Gastroesophageal sphincter (tissue), 4 donors: ENCODE results near the gene CDKN3. TPM values are rescaled to one million over a fixed set of nuclear protein-coding genes. Genes with fewer than 3 reads are reported as not detected.

Source experiments
- ATAC-seq: fragments of 150-250 bp; one replicate; pipeline ENCODE4 v1.9.1; 2016; ENCODE audit warnings: mild to moderate bottlenecking, moderate library complexity
- H3K27ac ChIP-seq, 4 donors: fragments of 200-600 bp; sonication (generic) in 3 of 4; 1 replicate in 3 of 4; 2 replicates in 1 of 4; pipeline ENCODE4 v1.5.1; 2016 to 2019
- H3K27me3 ChIP-seq: fragments of 200-600 bp; sonication (generic); one replicate; pipeline ENCODE4 v1.5.1; 2019
- H3K36me3 ChIP-seq, 2 donors: fragments of 200-600 bp; sonication (generic); one replicate each; pipeline ENCODE4 v1.5.1; 2019; ENCODE audit warnings: control low read depth in 1 of 2
- H3K4me1 ChIP-seq, 3 donors: fragments of 200-600 bp; sonication (generic); 1 replicate in 2 of 3; 2 replicates in 1 of 3; pipeline ENCODE4 v1.5.1; 2016 to 2019; ENCODE audit warnings: control low read depth in 2 of 3
- H3K4me3 ChIP-seq, 2 donors: fragments of 200-600 bp; sonication (generic); one replicate each; pipeline ENCODE4 v1.5.1; 2019; ENCODE audit warnings: mild to moderate bottlenecking in 1 of 2, moderate library complexity in 1 of 2
- H3K9me3 ChIP-seq, 3 donors: fragments of 200-600 bp; sonication (generic); one replicate each; pipeline ENCODE4 v1.5.1; 2017 to 2019; ENCODE audit warnings: control low read depth in 2 of 3
- CTCF ChIP-seq, 4 experiments: fragments of 200-600 bp in 2 of 4; fragments of 450-650 bp in 2 of 4; sonication (generic) in 1 of 4; IDR thresholded peaks; one replicate each; pipeline ENCODE4 v1.5.1; 2017 to 2019; ENCODE audit warnings: antibody characterized with exemption in 4 of 4, mild to moderate bottlenecking in 2 of 4, moderate library complexity in 2 of 4
- EP300 ChIP-seq: sonication (generic); formaldehyde crosslinking; IDR thresholded peaks from one replicate; pipeline ENCODE4 v1.6.1; 2017; ENCODE audit warnings: antibody characterized with exemption, mild to moderate bottlenecking
- POLR2A ChIP-seq, 2 donors: fragments of 450-650 bp; IDR thresholded peaks; one replicate each; pipeline ENCODE4 v1.6.1; 2017; ENCODE audit warnings: antibody characterized with exemption in 2 of 2, mild to moderate bottlenecking in 2 of 2, moderate library complexity in 1 of 2
- POLR2AphosphoS5 ChIP-seq: sonication (generic); formaldehyde crosslinking; IDR thresholded peaks from one replicate; pipeline ENCODE4 v1.6.1; 2017; ENCODE audit warnings: antibody characterized with exemption
- WGBS, 2 donors: methylation state at CpG; one replicate each; pipeline ENCODE4 v1.1.5; 2018; ENCODE audit warnings: low coverage in 1 of 2; 5-methylcytosine and 5-hydroxymethylcytosine counted together
- total RNA-seq, 4 donors: library from RNA; depleted of rRNA; stranded (reverse); fragments of >200 nt; gene quantifications; one replicate each; pipeline ENCODE4 v1.1.0, GENCODE V29; 2016

The CDKN3 gene
- total RNA-seq, 4 donors from 2014 or later: 2.0 to 3.1 (median 3.0) TPM; not detected in 1

- no peak overlapping the region for H3K4me3 ChIP-seq
- H3K27me3 ChIP-seq: peaks cover 2% of the 10 kb centered on the region
- peaks cover 0 to 20% (median 6%) of the 10 kb centered on the region in 3 donors for H3K4me1 ChIP-seq
- 25 to 33% methylated on average over 2 of the region's 2 CpGs for WGBS, 2 donors
- H3K27ac ChIP-seq: peak overlapping the region in 3 of 4 donors; percentile 20 to 50 (median 45)
- H3K9me3 ChIP-seq: no peaks in the 10 kb centered on the region
- TF ChIP-seq EP300 (no peak), POLR2AphosphoS5 (no peak), CTCF (IDR thresholded peaks at IDR 0.05) (no peak), POLR2A (IDR thresholded peaks at IDR 0.05) (no peak)
- no peak for ATAC-seq
- no peaks in the 10 kb centered on the region for H3K36me3 ChIP-seq
These were observed 47.1 kb upstream of the CDKN3 start for GRCh38 chr14:54349713-54350112.

GRCh38 chr14:54350203-54350602 is 46.6 kb upstream of the CDKN3 start:
- Histone ChIP-seq H3K36me3 (no peaks in the 10 kb centered on the region), H3K9me3 (no peaks in the 10 kb centered on the region), H3K27me3 (peaks cover 2% of the 10 kb centered on the region), H3K4me1 (peaks cover 0 to 20% (median 6%) of the 10 kb centered on the region in 3 donors), H3K27ac (peak overlapping the region in 1 of 4 donors; percentile 20), H3K4me3 (no peak overlapping the region)
- WGBS, 2 donors: 4 to 12% methylated on average over 3 of the region's 3 CpGs
- TF ChIP-seq POLR2AphosphoS5: peak; percentile 62
- TF ChIP-seq POLR2A (IDR thresholded peaks at IDR 0.05): no peak
- ATAC-seq: peak; percentile 21

- H3K36me3 ChIP-seq: no peaks in the 10 kb centered on the region
- H3K4me1 ChIP-seq: peaks cover 0 to 17% (median 6%) of the 10 kb centered on the region in 3 donors
- ATAC-seq: no peak
- H3K27me3 ChIP-seq: peaks cover 2% of the 10 kb centered on the region
- TF ChIP-seq POLR2A (IDR thresholded peaks at IDR 0.05): no peak
- no peak for TF ChIP-seq POLR2AphosphoS5
- no peak for TF ChIP-seq CTCF (IDR thresholded peaks at IDR 0.05)
- H3K27ac ChIP-seq: no peak overlapping the region
- no peaks in the 10 kb centered on the region for H3K9me3 ChIP-seq
- H3K4me3 ChIP-seq: no peak overlapping the region
- 74 to 90% methylated on average over 4 of the region's 6 CpGs for WGBS, 2 donors
These were observed 43.5 kb upstream of the CDKN3 start for GRCh38 chr14:54353266-54353665.

DNA sequence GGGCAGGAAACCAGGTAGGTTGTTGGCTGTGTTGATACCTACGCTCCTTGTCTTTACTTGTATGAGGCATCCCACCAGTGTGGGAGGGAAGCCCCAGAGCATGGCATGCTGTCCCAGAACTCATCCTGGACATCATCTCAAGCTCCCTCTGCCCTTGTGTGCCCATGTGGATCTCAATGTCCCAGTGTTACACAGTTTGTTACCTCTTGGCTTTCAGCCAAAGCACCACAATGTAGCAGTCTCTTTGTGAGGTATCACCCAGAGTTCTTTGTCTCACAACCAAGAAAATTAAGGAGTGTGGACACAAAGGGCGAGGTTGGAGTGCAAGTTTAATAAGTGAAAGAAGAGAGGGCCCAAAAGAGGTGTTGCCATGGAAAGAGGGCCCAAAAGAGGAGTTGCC is 43.1 kb upstream of the CDKN3 start:
- ATAC-seq: no peak
- 100% methylated on average over 1 to 2 of the region's 2 CpGs for WGBS, 2 donors

DNA sequence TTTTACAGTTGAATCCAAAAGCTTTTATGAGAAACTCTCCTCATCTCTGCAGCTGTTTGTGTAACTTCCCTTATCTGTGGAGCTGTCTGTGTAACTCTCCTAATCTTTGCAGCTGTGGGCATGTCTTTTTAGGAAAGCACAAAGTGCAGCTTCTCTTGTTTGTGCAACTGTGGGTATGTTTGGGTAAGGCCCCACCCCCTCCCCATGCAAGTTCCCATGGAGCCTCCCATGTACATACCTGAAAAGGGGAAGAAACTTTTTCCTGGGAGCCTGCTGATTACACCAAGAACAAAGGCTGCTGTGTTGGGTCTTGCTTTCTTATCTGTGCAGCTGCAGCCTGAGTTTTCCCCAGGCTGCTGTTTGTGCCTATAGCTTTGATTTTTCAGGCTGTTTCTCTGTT is 42.7 kb upstream of the CDKN3 start:
- TF ChIP-seq POLR2AphosphoS5: no peak
- no peak for TF ChIP-seq POLR2A (IDR thresholded peaks at IDR 0.05)
- no peak for TF ChIP-seq CTCF (IDR thresholded peaks at IDR 0.05)
- TF ChIP-seq EP300: no peak
- Histone ChIP-seq H3K36me3 (no peaks in the 10 kb centered on the region), H3K27me3 (peaks cover 2% of the 10 kb centered on the region), H3K4me1 (peaks cover 0 to 12% (median 6%) of the 10 kb centered on the region in 3 donors), H3K27ac (no peak overlapping the region), H3K9me3 (no peaks in the 10 kb centered on the region), H3K4me3 (no peak overlapping the region)
- no peak for ATAC-seq

More for the DNA sequence above, 43.1 kb upstream of the CDKN3 start:
- peaks cover 0 to 16% (median 6%) of the 10 kb centered on the region in 3 donors for H3K4me1 ChIP-seq
- no peaks in the 10 kb centered on the region for H3K36me3 ChIP-seq
- no peak overlapping the region for H3K4me3 ChIP-seq
- no peak for TF ChIP-seq POLR2A (IDR thresholded peaks at IDR 0.05)
- no peak for TF ChIP-seq EP300
- TF ChIP-seq CTCF (IDR thresholded peaks at IDR 0.05): no peak
- TF ChIP-seq POLR2AphosphoS5: no peak
- H3K27me3 ChIP-seq: peaks cover 2% of the 10 kb centered on the region
- no peak overlapping the region for H3K27ac ChIP-seq
- no peaks in the 10 kb centered on the region for H3K9me3 ChIP-seq
